ENCODE data around the gene WDR47.
A peak's percentile ranks its signal among the peaks of the same experiment; 100 is the strongest.

- TF ChIP-seq RAD21 (IDR thresholded peaks at IDR 0.05; ENCODE audit: insufficient read depth, low read depth, low read length) (no peak), NR2C2 (IDR thresholded peaks at IDR 0.05; ENCODE audit: borderline replicate concordance, control insufficient read depth, insufficient read length, low read depth) (no peak), POLR2AphosphoS5 (IDR thresholded peaks at IDR 0.05; ENCODE audit: low read length) (peak; percentile 99), TCF7 (IDR thresholded peaks at IDR 0.05; ENCODE audit: borderline replicate concordance) (no peak), CTCF (IDR thresholded peaks at IDR 0.05 in 2 of 3, conservative IDR thresholded peaks at IDR 0.05 in 1 of 3; ENCODE audit: control insufficient read depth in 2 of 3, extremely low read depth in 1 of 3, insufficient read depth in 1 of 3, low read depth in 3 of 3, low read length in 3 of 3) (no peak), JUNB (IDR thresholded peaks at IDR 0.05) (no peak), SIN3A (IDR thresholded peaks at IDR 0.05; ENCODE audit: low read depth, low read length) (peak; percentile 98)
Measured at GRCh38 chr1:109075531-109076490, 33.9 kb upstream of the WDR47 start, which contains the start of gene TAF13.
